Osteoblast (primary cell): ENCODE results near the gene NFKB1. TPM values are rescaled to one million over a fixed set of nuclear protein-coding genes. Genes with fewer than 3 reads are reported as not detected.

Source experiments
- DNase-seq: peaks from one replicate; pipeline ENCODE4 v3.0.0; 2011; ENCODE audit warnings: low spot score, mixed read lengths; ENCODE audit not compliant: insufficient read length; ENCODE audit errors: missing footprints
- H2AFZ ChIP-seq: 2 replicates; pipeline ENCODE4 v1.6.0; 2011; ENCODE audit warnings: mild to moderate bottlenecking, low read length
- H3K27ac ChIP-seq: 2 replicates; pipeline ENCODE4 v1.5.1; 2011; ENCODE audit warnings: mild to moderate bottlenecking, low read depth, low read length, moderate library complexity
- H3K27me3 ChIP-seq: 2 replicates; pipeline ENCODE4 v1.6.0; 2012; ENCODE audit warnings: mild to moderate bottlenecking, control low read depth, inconsistent platforms, low read length, moderate library complexity; ENCODE audit not compliant: insufficient read depth
- H3K36me3 ChIP-seq: 2 replicates; pipeline ENCODE4 v1.5.1; 2011; ENCODE audit warnings: mild to moderate bottlenecking, low read length, control low read depth, moderate library complexity; ENCODE audit not compliant: insufficient read depth
- H3K4me1 ChIP-seq: 2 replicates; pipeline ENCODE4 v1.5.1; 2011; ENCODE audit warnings: mild to moderate bottlenecking, low read length, control low read depth, moderate library complexity; ENCODE audit not compliant: insufficient read depth
- H3K4me2 ChIP-seq: 2 replicates; pipeline ENCODE4 v1.6.0; 2011; ENCODE audit warnings: mild to moderate bottlenecking, low read length; ENCODE audit not compliant: insufficient read depth
- H3K4me3 ChIP-seq: fragments of 200-600 bp; sonication (generic); 3 replicates; pipeline ENCODE4 v1.5.1; 2012; ENCODE audit warnings: mild to moderate bottlenecking, low read length, inconsistent platforms; ENCODE audit not compliant: insufficient read depth
- H3K79me2 ChIP-seq: 2 replicates; pipeline ENCODE4 v1.6.0; 2012; ENCODE audit warnings: mild to moderate bottlenecking, low read length, control low read depth, inconsistent platforms; ENCODE audit not compliant: insufficient read depth
- H3K9me3 ChIP-seq: 2 replicates; pipeline ENCODE4 v1.5.1; 2011; ENCODE audit warnings: low read depth, low read length, control low read depth
- H4K20me1 ChIP-seq: 2 replicates; pipeline ENCODE4 v1.6.0; 2012; ENCODE audit warnings: mild to moderate bottlenecking, low read length, control low read depth; ENCODE audit not compliant: insufficient read depth
- total RNA-seq: library from RNA; depleted of rRNA; stranded (reverse); fragments of >200 nt; gene quantifications from 2 replicates; pipeline ENCODE4 v1.2.3, GENCODE V29; 2012
- TF ChIP-seq, protein P1 (sequence below): IDR thresholded peaks from 2 replicates; pipeline ENCODE4 v1.5.1; 2011; ENCODE audit warnings: mild to moderate bottlenecking, low read depth, low read length, moderate library complexity; ENCODE audit errors: extremely low read depth

Gene NFKB1
- total RNA-seq, 1 donor: 27.1 TPM

- no peak overlapping the region for H3K4me3 ChIP-seq
- H3K27me3 ChIP-seq: no peaks in the 10 kb centered on the region
- H3K4me1 ChIP-seq: no peaks in the 10 kb centered on the region
- TF ChIP-seq, protein P1, sequence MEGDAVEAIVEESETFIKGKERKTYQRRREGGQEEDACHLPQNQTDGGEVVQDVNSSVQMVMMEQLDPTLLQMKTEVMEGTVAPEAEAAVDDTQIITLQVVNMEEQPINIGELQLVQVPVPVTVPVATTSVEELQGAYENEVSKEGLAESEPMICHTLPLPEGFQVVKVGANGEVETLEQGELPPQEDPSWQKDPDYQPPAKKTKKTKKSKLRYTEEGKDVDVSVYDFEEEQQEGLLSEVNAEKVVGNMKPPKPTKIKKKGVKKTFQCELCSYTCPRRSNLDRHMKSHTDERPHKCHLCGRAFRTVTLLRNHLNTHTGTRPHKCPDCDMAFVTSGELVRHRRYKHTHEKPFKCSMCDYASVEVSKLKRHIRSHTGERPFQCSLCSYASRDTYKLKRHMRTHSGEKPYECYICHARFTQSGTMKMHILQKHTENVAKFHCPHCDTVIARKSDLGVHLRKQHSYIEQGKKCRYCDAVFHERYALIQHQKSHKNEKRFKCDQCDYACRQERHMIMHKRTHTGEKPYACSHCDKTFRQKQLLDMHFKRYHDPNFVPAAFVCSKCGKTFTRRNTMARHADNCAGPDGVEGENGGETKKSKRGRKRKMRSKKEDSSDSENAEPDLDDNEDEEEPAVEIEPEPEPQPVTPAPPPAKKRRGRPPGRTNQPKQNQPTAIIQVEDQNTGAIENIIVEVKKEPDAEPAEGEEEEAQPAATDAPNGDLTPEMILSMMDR: no peak
- no peak for DNase-seq
- no peak overlapping the region for H3K27ac ChIP-seq
- no peak overlapping the region for H2AFZ ChIP-seq
- peaks cover 35% of the 10 kb centered on the region for H3K36me3 ChIP-seq
- H3K9me3 ChIP-seq: no peaks in the 10 kb centered on the region
- no peaks in the 10 kb centered on the region for H3K79me2 ChIP-seq
- no peaks in the 10 kb centered on the region for H4K20me1 ChIP-seq
- no peak overlapping the region for H3K4me2 ChIP-seq
Measured at GRCh38 chr4:102586644-102587021, 85.5 kb downstream of the NFKB1 start.

- H3K9me3 ChIP-seq: no peaks in the 10 kb centered on the region
- H3K27ac ChIP-seq: no peak overlapping the region
- no peak overlapping the region for H2AFZ ChIP-seq
- TF ChIP-seq, protein P1: no peak
- no peak for DNase-seq
- H3K4me1 ChIP-seq: no peaks in the 10 kb centered on the region
- no peaks in the 10 kb centered on the region for H3K27me3 ChIP-seq
- no peaks in the 10 kb centered on the region for H3K79me2 ChIP-seq
- no peaks in the 10 kb centered on the region for H4K20me1 ChIP-seq
- no peak overlapping the region for H3K4me3 ChIP-seq
- no peak overlapping the region for H3K4me2 ChIP-seq
- H3K36me3 ChIP-seq: peaks cover 26% of the 10 kb centered on the region
Measured at GRCh38 chr4:102589743-102590142, 88.6 kb downstream of the NFKB1 start.

DNA sequence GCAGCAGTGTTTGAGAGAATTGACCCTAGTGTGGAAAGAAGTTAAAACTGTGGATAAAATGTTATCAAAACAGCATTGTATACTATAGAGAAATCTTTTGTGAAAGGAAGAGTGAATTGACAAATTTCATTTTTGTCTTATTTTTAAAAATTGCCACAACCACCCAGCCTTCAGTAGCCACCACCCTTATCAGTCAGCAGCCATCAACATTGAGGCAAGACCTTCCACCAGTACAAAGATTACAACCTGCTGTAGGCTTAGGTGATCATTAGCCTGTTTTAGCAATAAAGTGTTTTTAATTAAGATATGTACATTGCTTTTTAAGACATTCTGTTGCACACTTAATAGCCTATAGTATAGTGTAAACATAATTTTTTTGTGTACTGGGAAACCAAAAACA is 91.1 kb downstream of the NFKB1 start:
- no peak overlapping the region for H2AFZ ChIP-seq
- no peak overlapping the region for H3K27ac ChIP-seq
- H3K4me1 ChIP-seq: no peaks in the 10 kb centered on the region
- TF ChIP-seq, protein P1: no peak
- H3K79me2 ChIP-seq: no peaks in the 10 kb centered on the region
- DNase-seq: no peak
- no peaks in the 10 kb centered on the region for H3K9me3 ChIP-seq
- H4K20me1 ChIP-seq: no peaks in the 10 kb centered on the region
- peaks cover 26% of the 10 kb centered on the region for H3K36me3 ChIP-seq
- no peak overlapping the region for H3K4me2 ChIP-seq
- no peaks in the 10 kb centered on the region for H3K27me3 ChIP-seq
- H3K4me3 ChIP-seq: no peak overlapping the region

DNA sequence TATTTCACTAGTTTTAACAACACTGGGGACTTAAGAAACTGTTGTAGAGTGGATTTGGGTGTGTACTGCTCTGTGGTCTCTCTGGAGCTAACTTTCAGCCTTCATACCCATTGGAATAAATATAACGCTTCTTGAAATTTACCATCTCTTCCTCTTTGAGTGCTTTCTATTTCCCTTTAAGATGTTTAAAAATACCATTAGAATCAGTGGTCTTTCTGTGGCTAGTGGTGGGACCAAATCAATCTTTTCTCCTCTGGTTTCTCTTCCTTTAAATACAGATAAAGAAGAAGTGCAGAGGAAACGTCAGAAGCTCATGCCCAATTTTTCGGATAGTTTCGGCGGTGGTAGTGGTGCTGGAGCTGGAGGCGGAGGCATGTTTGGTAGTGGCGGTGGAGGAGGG is 92.0 kb downstream of the NFKB1 start:
- TF ChIP-seq, protein P1: no peak
- Histone ChIP-seq H4K20me1 (no peaks in the 10 kb centered on the region), H3K4me3 (no peak overlapping the region), H3K79me2 (no peaks in the 10 kb centered on the region), H3K27ac (no peak overlapping the region), H3K36me3 (peaks cover 26% of the 10 kb centered on the region), H3K27me3 (no peaks in the 10 kb centered on the region), H3K9me3 (no peaks in the 10 kb centered on the region), H3K4me2 (no peak overlapping the region), H3K4me1 (peaks cover 3% of the 10 kb centered on the region), H2AFZ (no peak overlapping the region)
- no peak for DNase-seq
